ENCODE results near the gene MPP1. TPM values are rescaled to one million over a fixed set of nuclear protein-coding genes. Genes with fewer than 3 reads are reported as not detected.

Gene MPP1
- total and polyA plus RNA-seq, 9 of the 15 experiments (the other 6 are each of a cell fraction or from before 2014, with no cell fraction given), result 227 to 395 (median 283) TPM

DNA sequence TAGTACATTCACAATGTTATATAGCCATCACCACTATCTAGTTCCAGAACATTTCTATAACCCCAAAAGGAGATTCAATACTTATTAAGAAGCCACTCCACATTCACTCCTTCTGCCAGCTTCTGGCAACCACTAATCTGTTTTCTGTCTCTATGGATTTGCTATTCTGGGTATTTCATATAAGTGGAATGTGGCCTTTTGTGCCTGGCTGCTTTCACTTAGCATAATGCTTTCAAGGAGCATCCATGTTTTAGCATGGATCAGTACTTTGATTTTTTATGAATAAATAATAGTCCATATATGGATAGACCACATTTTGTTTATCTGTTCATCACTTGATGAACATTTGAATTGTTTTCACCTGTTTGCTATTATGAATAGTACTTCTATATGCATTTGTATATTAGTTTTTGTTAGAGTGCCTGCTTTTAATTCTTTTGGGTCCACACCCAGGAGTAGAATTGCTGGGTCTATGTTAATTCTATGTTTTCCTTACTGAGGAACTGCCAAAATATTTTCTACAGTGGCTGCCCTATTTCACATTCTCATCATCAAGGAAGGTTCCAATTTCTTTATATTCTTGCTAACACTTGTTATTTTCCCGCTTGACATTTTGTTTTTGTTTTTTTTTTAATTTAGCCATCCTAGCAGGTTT lies 45.8 kb upstream of the MPP1 start:
- H3K79me2 ChIP-seq (ENCODE audit: control insufficient read depth, insufficient read depth, low read length), result no peaks in the 10 kb centered on the region
- H3K27ac ChIP-seq (ENCODE audit: extremely low read depth, low read depth, low read length), result no peak overlapping the region
- WGBS (ENCODE audit: insufficient coverage, low coverage, missing lambda C conversion rate), result 20% methylated on average over 1 of the region's 1 CpG
- no peaks in the 10 kb centered on the region for H3K9me1 ChIP-seq (ENCODE audit: control insufficient read depth, insufficient read depth, low read length)
- no peaks in the 10 kb centered on the region for H3K36me3 ChIP-seq (ENCODE audit: control insufficient read depth, insufficient read depth, low read length)
- no peak for DNase-seq (ENCODE audit: extremely low read depth in 1 of 4, low spot score in 3 of 4)
- intact Hi-C loops (cut with micrococcal nuclease) (no loop called here), in situ Hi-C loops (cut with MboI) (no loop called here)
- CTCF ChIA-PET (ENCODE audit: low intra/inter-chr PET ratio), result no interaction called here
- H3K4me2 ChIP-seq (ENCODE audit: insufficient read depth, low read length), result no peak overlapping the region
- no peak for ATAC-seq
- H3K27me3 ChIP-seq (ENCODE audit: control insufficient read depth in 2 of 2, insufficient read depth in 2 of 2, low read length in 2 of 2), result no peaks in the 10 kb centered on the region
- no peaks in the 10 kb centered on the region for H4K20me1 ChIP-seq (replicated peaks; ENCODE audit: control insufficient read depth, insufficient read depth, low read length)
- no peaks in the 10 kb centered on the region for H3K9me3 ChIP-seq (replicated peaks; ENCODE audit: control insufficient read depth, insufficient read depth, low read depth, low read length)
- TF ChIP-seq U2AF1 (optimal IDR thresholded peaks at IDR 0.05; ENCODE audit: low read depth, low read length) (no peak), NRF1 (conservative IDR thresholded peaks at IDR 0.05 in 1 of 2, IDR thresholded peaks at IDR 0.05 in 1 of 2) (no peak), KDM1A (IDR thresholded peaks at IDR 0.05) (no peak), ZNF766 (CRISPR knock-in tag; conservative IDR thresholded peaks at IDR 0.05) (no peak), YY1 (IDR thresholded peaks at IDR 0.05; ENCODE audit: borderline replicate concordance in 1 of 3, control insufficient read depth in 1 of 3, extremely low read depth in 1 of 3, insufficient read depth in 3 of 3, insufficient read length in 1 of 3, insufficient replicate concordance in 2 of 3, low read depth in 1 of 3, low read length in 2 of 3) (no peak), TCF3 (CRISPR knock-in tag; IDR thresholded peaks at IDR 0.05) (no peak), KAT8 (IDR thresholded peaks at IDR 0.05; ENCODE audit: low read depth) (no peak), CREB1 (IDR thresholded peaks at IDR 0.05) (no peak), CREB1 (CRISPR knock-in tag; IDR thresholded peaks at IDR 0.05) (no peak), MAFF (IDR thresholded peaks at IDR 0.05; ENCODE audit: low read length) (no peak), RUNX1 (IDR thresholded peaks at IDR 0.05; ENCODE audit: low read depth) (no peak), ZEB2 (IDR thresholded peaks at IDR 0.05) (no peak), ZC3H11A (IDR thresholded peaks at IDR 0.05; ENCODE audit: low read depth, low read length) (no peak), POLR2AphosphoS2 (IDR thresholded peaks at IDR 0.05; ENCODE audit: low read length) (no peak), ZC3H4 (CRISPR knock-in tag; IDR thresholded peaks at IDR 0.05; ENCODE audit: borderline replicate concordance) (no peak), RAD21 (CRISPR knock-in tag; conservative IDR thresholded peaks at IDR 0.05 in 1 of 2, IDR thresholded peaks at IDR 0.05 in 1 of 2) (no peak), BRCA1 (IDR thresholded peaks at IDR 0.05) (no peak), BRCA1 (CRISPR knock-in tag; IDR thresholded peaks at IDR 0.05) (no peak)
- TF ChIP-seq, protein P1, sequence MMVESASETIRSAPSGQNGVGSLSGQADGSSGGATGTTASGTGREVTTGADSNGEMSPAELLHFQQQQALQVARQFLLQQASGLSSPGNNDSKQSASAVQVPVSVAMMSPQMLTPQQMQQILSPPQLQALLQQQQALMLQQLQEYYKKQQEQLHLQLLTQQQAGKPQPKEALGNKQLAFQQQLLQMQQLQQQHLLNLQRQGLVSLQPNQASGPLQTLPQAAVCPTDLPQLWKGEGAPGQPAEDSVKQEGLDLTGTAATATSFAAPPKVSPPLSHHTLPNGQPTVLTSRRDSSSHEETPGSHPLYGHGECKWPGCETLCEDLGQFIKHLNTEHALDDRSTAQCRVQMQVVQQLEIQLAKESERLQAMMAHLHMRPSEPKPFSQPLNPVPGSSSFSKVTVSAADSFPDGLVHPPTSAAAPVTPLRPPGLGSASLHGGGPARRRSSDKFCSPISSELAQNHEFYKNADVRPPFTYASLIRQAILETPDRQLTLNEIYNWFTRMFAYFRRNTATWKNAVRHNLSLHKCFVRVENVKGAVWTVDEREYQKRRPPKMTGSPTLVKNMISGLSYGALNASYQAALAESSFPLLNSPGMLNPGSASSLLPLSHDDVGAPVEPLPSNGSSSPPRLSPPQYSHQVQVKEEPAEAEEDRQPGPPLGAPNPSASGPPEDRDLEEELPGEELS (CRISPR knock-in tag; IDR thresholded peaks at IDR 0.05; ENCODE audit: borderline replicate concordance), result no peak
- TF ChIP-seq, protein P2, sequence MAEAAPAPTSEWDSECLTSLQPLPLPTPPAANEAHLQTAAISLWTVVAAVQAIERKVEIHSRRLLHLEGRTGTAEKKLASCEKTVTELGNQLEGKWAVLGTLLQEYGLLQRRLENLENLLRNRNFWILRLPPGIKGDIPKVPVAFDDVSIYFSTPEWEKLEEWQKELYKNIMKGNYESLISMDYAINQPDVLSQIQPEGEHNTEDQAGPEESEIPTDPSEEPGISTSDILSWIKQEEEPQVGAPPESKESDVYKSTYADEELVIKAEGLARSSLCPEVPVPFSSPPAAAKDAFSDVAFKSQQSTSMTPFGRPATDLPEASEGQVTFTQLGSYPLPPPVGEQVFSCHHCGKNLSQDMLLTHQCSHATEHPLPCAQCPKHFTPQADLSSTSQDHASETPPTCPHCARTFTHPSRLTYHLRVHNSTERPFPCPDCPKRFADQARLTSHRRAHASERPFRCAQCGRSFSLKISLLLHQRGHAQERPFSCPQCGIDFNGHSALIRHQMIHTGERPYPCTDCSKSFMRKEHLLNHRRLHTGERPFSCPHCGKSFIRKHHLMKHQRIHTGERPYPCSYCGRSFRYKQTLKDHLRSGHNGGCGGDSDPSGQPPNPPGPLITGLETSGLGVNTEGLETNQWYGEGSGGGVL (CRISPR knock-in tag; IDR thresholded peaks at IDR 0.05), result no peak
- no peaks in the 10 kb centered on the region; a peak in 1 of 5 replicates for H3K4me1 ChIP-seq (replicated peaks in 1 of 2; ENCODE audit: control insufficient read depth in 2 of 2, insufficient read depth in 2 of 2, low read length in 2 of 2)
- no peak overlapping the region for H3K4me3 ChIP-seq
- H3K9ac ChIP-seq (ENCODE audit: insufficient read depth in 1 of 2, low read depth in 2 of 2, low read length in 2 of 2), result no peak overlapping the region
- no TSS peak for BruUV-seq (replicated peaks)
- FAIRE-seq, result no peak
- POLR2A ChIA-PET, result no interaction called here
- no peak overlapping the region for H2AFZ ChIP-seq (ENCODE audit: low read depth, low read length)
